ENCODE measurements around the gene PLEKHA1.

Gene PLEKHA1

DNA sequence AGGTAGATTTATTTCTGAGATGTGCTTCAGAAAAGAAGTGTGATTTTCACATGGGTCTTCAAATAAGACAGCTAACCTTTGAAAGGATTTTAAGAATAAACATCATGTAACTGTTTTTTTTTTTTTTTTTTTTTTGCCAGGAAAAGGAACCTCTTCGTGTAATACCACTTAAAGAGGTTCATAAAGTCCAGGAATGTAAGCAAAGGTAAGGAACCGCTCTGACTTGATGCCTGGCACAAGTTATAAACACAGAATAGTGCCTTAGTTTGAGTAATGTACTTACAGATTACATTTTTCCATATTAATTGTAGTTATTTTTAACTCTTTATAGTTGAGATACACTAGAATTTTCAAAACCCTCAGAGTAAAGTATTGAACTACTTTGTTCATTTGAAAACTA lies 49.6 kb downstream of the PLEKHA1 start:
- no peak for DNase-seq

GRCh38 chr10:122426829-122427228 lies 52.3 kb downstream of the PLEKHA1 start:
- DNase-seq = no peak

GRCh38 chr10:122427280-122427679 lies 52.8 kb downstream of the PLEKHA1 start:
- DNase-seq = no peak

- DNase-seq = no peak
Measured at GRCh38 chr10:122435212-122435827, 60.8 kb downstream of the PLEKHA1 start.

GRCh38 chr10:122441961-122442360 lies 67.5 kb downstream of the PLEKHA1 start:
- DNase-seq = no peak

DNA sequence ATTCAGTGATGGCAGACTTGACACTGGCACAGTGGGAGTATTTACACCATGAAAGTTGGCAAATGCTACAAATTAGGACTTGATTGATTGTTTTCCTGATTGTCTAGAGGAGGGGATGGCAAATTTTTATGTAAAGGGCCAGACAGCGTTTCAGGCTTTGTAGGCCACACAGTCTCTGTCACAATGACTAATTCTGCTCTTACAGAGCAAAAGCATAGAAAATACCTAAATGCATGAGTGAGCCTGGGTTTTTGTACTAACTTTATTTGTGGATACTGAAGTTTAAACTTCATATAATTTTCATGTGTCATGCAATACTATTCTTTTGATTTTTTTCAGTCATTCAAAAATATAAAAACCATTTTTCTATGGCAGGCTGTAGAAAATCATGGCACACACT lies 71.0 kb downstream of the PLEKHA1 start:
- DNase-seq = no peak

DNA sequence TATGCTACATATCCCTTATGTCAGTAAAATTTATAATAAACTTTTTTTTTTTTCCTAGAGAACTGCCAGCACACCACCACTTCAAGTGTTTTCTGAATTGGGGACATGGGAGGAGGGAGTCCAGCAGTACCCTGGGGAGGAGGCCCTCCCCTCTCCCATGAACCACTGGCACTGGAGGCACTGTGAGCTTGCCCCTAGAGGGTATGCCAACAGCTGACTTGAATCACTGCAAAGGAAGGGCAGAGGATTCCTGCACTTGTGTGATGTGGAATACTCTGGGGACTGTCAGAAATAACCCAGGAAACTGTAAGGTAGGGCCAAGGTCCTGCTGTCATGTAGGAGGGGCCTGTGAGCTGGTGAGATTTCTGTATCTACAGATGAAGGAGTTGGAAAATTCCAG lies 71.4 kb downstream of the PLEKHA1 start:
- no peak for DNase-seq

GRCh38 chr10:122446668-122447423 lies 72.3 kb downstream of the PLEKHA1 start:
- DNase-seq = no peak

DNA sequence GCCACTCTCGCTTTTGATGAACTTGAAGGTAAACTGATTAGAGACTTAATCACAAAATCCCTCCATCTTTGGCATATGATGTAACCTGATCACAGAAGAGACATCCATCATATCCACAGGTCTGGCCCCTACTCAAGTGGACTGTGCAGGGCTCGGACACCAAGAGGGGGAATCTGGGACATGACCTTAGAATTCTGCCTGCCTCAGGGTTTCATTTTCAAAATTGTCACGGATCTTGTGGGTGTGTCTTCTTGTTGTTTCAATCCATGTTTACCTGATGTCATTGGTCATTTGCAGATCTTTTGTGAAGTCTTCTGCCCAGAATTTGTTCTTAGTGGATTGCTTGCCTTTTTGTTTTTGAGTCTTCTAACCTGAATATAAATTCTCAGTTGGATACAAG lies 74.1 kb downstream of the PLEKHA1 start:
- no peak for DNase-seq

GRCh38 chr10:122449153-122449552 lies 74.6 kb downstream of the PLEKHA1 start:
- no peak for DNase-seq

- DNase-seq = no peak
Measured at GRCh38 chr10:122450353-122450990, 76.0 kb downstream of the PLEKHA1 start.

- DNase-seq = no peak
Measured at GRCh38 chr10:122454071-122454470, 79.6 kb downstream of the PLEKHA1 start.

DNA sequence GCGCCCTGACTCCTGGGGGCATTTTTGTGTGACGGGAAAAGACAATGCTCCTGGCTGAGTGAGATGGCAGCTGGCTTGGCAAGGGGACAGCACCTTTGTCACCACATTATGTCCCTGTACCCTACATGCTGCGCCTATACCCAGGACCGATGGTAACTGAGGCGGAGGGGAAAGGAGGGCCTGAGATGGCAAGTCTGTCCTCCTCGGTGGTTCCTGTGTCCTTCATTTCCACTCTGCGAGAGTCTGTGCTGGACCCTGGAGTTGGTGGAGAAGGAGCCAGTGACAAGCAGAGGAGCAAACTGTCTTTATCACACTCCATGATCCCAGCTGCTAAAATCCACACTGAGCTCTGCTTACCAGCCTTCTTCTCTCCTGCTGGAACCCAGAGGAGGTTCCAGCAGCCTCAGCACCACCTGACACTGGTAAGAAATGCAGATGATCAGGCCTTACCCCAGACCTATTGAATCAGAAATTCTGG lies 80.1 kb downstream of the PLEKHA1 start, which contains the start of gene ARMS2:
ARMS2 (plus strand) TSS at position 51 of the 478 bp plus-strand sequence; CDS start at position 126, 75 bp downstream.
- no peak for DNase-seq

GRCh38 chr10:122455376-122456079 lies 81.0 kb downstream of the PLEKHA1 start:
- no peak for DNase-seq

GRCh38 chr10:122457934-122458333 lies 83.4 kb downstream of the PLEKHA1 start:
- no peak for DNase-seq

DNA sequence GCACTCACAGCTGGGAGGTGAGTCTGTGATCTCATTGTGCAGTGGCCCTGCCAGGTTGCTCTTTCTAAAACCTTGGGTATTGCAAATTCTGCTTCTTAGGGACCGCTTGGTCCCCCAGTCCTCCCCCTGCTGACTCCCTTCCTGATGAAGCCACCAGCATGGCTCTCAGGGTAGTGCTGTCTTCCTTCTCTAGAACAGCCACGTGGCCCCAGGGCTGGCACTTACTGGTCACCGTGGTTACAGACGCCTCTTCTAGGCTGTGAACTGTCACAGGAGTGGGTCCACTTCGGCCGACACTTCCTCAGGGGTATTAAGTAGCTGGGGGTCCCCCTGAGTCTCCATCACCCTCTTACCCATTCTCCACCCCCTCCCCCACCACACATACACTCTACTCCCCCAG lies 84.2 kb downstream of the PLEKHA1 start:
- no peak for DNase-seq

DNA sequence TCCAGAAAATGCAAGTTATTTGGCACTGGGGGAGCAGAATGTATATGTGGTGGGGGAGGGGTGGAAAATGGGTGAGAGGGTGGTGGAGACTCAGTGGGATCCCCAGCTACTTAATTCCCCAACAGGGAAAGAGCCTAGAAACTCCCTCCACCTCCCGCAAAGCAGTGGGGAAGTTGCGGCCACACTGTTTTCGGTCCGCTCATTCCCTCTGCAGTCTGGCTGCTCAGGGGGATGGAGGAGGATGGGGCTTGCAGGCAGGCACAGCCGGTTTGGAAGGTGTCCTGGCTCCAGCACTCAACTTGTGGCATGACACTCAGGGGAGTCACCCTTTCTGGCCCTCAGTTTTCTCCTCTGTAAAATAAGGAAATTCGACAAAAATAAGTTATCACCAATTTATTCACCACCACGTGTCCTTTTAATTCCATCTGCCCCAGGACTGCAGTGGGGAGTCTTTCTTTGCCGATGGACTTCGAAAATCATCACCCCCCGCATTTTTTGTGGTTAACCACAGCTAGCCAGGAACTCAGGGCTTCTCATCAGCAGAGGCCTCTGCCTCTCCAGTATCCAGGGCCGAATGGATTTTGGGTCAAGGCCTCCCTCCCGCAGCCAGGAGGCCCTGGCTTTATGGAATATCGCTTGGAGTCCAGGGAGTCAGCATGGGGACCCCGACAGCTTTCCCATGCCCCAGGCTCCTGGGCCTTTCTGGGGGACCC lies 85.2 kb downstream of the PLEKHA1 start:
- DNase-seq = no peak

GRCh38 chr10:122460891-122461293 lies 86.4 kb downstream of the PLEKHA1 start:
- DNase-seq = no peak

DNA sequence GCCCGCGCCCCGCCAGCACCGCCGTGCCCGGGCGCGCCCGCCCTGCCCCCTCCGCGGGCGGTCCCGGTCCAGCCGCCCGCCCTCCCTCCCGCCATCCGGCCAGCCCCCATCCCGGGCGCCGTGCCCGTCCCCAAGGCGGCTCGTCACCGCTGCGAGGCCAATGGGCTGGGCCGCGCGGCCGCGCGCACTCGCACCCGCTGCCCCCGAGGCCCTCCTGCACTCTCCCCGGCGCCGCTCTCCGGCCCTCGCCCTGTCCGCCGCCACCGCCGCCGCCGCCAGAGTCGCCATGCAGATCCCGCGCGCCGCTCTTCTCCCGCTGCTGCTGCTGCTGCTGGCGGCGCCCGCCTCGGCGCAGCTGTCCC lies 86.8 kb downstream of the PLEKHA1 start, which contains the start of gene HTRA1:
HTRA1 (plus strand) TSS at position 187 of the 362 bp plus-strand sequence; CDS start at position 287, 100 bp downstream.
- no peak for DNase-seq

- DNase-seq = no peak
Measured at GRCh38 chr10:122461729-122462532, 87.4 kb downstream of the PLEKHA1 start.
